Aorta (tissue), 5 donors: ENCODE data around the gene MYO18A. TPM values are rescaled to one million over a fixed set of nuclear protein-coding genes. Genes with fewer than 3 reads are reported as not detected.
A peak's percentile ranks its signal among the peaks of the same experiment; 100 is the strongest.
"Not testable (repeated sequence)": the region's sequence is repeated elsewhere in the genome, so short reads cannot be mapped to it uniquely, and the experiment has no call there.

Experiments used
- ATAC-seq: fragments of 200-7000 bp; cut with Tn5 transposase; one replicate; pipeline ENCODE4 v1.9.1; 2022; ENCODE audit warnings: moderate library complexity; ENCODE audit not compliant: low FRiP score
- DNase-seq, 2 donors: peaks; one replicate each; pipeline ENCODE4 v3.0.0-alpha.2; 2020
- H3K27ac ChIP-seq, 2 donors: one replicate each; pipeline ENCODE4 v1.5.1; 2013; ENCODE audit warnings: low read length in 2 of 2, mild to moderate bottlenecking in 2 of 2, moderate library complexity in 2 of 2, control low read depth in 1 of 2, inconsistent platforms in 1 of 2, low read depth in 1 of 2
- H3K27me3 ChIP-seq, 2 donors: one replicate each; pipeline ENCODE4 v1.6.1; 2013; ENCODE audit warnings: control low read depth in 1 of 2, low read length in 1 of 2, mild to moderate bottlenecking in 1 of 2, moderate library complexity in 1 of 2; ENCODE audit not compliant: insufficient read depth in 2 of 2, control insufficient read depth in 1 of 2
- H3K36me3 ChIP-seq, 2 donors: one replicate each; pipeline ENCODE4 v1.6.1; 2013; ENCODE audit warnings: control low read depth in 1 of 2, low read length in 1 of 2, mild to moderate bottlenecking in 1 of 2; ENCODE audit not compliant: insufficient read depth in 2 of 2, control insufficient read depth in 1 of 2
- H3K4me1 ChIP-seq, 2 donors: one replicate each; pipeline ENCODE4 v1.6.1; 2013; ENCODE audit warnings: low read length in 2 of 2, control low read depth in 1 of 2, mild to moderate bottlenecking in 1 of 2, moderate library complexity in 1 of 2; ENCODE audit not compliant: insufficient read depth in 2 of 2, control insufficient read depth in 1 of 2
- H3K4me3 ChIP-seq, 2 donors: one replicate each; pipeline ENCODE4 v1.5.1; 2013; ENCODE audit warnings: low read length in 2 of 2, control low read depth in 1 of 2, mild to moderate bottlenecking in 1 of 2
- H3K9me3 ChIP-seq: one replicate; pipeline ENCODE4 v1.6.1; 2013; ENCODE audit warnings: mild to moderate bottlenecking, low read length; ENCODE audit not compliant: control insufficient read depth
- WGBS, 2 donors: extraction: QIAGEN DNeasy Blood & Tissue Kit; methylation state at CpG; one replicate each; pipeline ENCODE4 v1.1.7; 2013; 5-methylcytosine and 5-hydroxymethylcytosine counted together
- intact Hi-C, 2 donors: fragments of 100-400 bp; cut with DNase I; formaldehyde crosslinking; loops; one replicate each; pipeline versions ENCODE4 v1.14.2 to v1.15.0; 2022
- long read RNA-seq, 2 donors: library from polyadenylated mRNA; unstranded; transcript quantifications; one replicate each; pipeline ENCODE4 v2.0.0, GENCODE V29; 2020 to 2021
- polyA plus RNA-seq, 2 donors: library from polyadenylated mRNA; stranded (reverse); fragments of 200-250 nt; gene quantifications; one replicate each; pipeline ENCODE4 v1.2.3, GENCODE V29; 2013
- total RNA-seq, 2 donors: library from RNA; stranded (reverse); fragmentation: NEBNext Ultra II Directional; extraction: Animal tissue kit (Norgen Biotek cat#: 25700); gene quantifications; one replicate each; pipeline ENCODE4 v1.2.1, GENCODE V29; 2021
- donor health status: healthy with polysubstance abuse.
- donor health status: Bipolar disorder and iron deficiency.
- donor health status: DM: no; HTN: no; CAD: no.
- donor health status: DM: no; HTN: no; CAD: no.
- donor health status: DM: yes; HTN: yes; CAD: no.

The MYO18A gene, protein sequence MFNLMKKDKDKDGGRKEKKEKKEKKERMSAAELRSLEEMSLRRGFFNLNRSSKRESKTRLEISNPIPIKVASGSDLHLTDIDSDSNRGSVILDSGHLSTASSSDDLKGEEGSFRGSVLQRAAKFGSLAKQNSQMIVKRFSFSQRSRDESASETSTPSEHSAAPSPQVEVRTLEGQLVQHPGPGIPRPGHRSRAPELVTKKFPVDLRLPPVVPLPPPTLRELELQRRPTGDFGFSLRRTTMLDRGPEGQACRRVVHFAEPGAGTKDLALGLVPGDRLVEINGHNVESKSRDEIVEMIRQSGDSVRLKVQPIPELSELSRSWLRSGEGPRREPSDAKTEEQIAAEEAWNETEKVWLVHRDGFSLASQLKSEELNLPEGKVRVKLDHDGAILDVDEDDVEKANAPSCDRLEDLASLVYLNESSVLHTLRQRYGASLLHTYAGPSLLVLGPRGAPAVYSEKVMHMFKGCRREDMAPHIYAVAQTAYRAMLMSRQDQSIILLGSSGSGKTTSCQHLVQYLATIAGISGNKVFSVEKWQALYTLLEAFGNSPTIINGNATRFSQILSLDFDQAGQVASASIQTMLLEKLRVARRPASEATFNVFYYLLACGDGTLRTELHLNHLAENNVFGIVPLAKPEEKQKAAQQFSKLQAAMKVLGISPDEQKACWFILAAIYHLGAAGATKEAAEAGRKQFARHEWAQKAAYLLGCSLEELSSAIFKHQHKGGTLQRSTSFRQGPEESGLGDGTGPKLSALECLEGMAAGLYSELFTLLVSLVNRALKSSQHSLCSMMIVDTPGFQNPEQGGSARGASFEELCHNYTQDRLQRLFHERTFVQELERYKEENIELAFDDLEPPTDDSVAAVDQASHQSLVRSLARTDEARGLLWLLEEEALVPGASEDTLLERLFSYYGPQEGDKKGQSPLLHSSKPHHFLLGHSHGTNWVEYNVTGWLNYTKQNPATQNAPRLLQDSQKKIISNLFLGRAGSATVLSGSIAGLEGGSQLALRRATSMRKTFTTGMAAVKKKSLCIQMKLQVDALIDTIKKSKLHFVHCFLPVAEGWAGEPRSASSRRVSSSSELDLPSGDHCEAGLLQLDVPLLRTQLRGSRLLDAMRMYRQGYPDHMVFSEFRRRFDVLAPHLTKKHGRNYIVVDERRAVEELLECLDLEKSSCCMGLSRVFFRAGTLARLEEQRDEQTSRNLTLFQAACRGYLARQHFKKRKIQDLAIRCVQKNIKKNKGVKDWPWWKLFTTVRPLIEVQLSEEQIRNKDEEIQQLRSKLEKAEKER (N-terminal part only)
- total RNA-seq: 100 to 1,000 TPM; 102 to 116 TPM
- polyA plus RNA-seq: 100 to 1,000 TPM in 1 of 2 donors, 10 to 100 TPM in 1; 17.4 to 107 TPM
- long read RNA-seq, donor 1, partial matches to known transcripts: 79 of 97 reads
- long read RNA-seq, donor 1, other reads (novel, unspliced or antisense): 17 of 97 reads
- long read RNA-seq, donor 2, partial matches to known transcripts: 43 of 58 reads
- long read RNA-seq, donor 2, other reads (novel, unspliced or antisense): 15 of 58 reads

DNA sequence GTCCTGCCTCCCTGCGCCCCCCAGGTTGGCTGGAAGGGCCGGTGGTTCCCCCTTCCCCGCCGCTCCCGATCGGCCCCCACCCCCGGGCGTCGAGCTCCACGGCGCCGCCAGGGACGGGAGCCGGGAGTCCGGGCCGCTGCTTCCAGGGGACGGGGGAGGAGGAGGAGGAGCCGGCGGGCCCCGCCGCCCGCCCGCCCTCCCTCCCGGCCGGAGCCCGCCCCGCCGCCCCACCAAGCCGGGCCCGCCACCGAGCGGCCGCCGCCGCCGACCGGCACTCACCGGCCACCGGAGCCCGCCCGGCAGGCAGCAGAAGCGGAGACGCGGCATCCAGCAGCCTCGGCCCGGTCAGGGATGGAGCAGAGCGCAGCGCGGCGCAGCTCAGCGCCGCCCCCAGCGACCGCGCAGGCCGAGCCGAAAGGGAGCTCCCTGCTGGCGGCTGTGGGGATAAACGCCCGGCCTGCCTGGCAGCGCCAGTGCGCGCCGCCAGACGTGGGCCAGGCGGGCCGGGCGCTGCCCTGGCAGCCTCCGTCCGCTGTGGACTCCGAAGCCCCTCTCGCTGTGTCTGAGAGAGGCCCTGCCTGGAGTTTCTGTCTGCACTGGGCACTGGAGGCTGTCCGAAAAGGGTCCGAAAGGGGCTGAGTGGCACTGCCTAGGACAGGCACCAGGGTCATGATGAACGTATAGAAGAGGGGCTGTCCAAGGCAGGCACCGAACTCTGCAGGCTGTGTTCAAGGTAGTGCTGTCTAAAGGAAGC, at the start of gene MYO18A:
TSS of gene MYO18A (minus strand) at position 365 of the 754 bp plus-strand sequence. CDS start 13,458 bp downstream, outside the sequence.
- intact Hi-C loops: loop anchor here (1.0 to 5.0 kb wide), 3 partner anchors 32 to 37 kb away; no protein-coding TSS in a partner anchor
- H3K36me3 ChIP-seq: no peaks in the 10 kb centered on the region
- WGBS, 2 donors: 0 to 1% methylated on average over 26 to 76 of the region's 76 CpGs
- peak; percentile 92 for ATAC-seq
- H3K9me3 ChIP-seq: no peaks in the 10 kb centered on the region
- peak; percentile 83 to 93 for DNase-seq
- peak within 1 kb of the TSS; percentile 9 to 81 for H3K27ac ChIP-seq
- H3K4me1 ChIP-seq: no peaks in the 10 kb centered on the region
- peak within 1 kb of the TSS; percentile 41 to 88 for H3K4me3 ChIP-seq
- no peaks in the 10 kb centered on the region for H3K27me3 ChIP-seq

DNA sequence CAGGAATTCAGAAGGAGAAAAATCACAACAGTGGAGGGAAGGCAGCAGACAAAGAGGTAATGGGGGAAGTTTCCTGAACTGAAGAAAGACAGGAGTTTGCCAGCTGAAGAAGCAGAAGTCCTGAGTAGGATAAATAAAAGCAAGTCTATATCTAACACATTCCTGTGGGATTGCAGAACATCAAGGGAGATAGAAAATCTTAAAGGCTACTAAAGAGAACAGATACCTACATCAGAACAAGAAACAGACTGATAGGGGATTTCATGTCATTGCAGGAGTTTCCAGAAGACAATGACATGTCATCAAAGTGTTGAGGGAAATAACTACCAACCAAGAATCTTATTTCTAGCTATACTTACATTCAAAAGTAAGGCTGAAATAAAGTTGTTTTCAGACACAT, 45.2 kb upstream of the MYO18A start:
- DNase-seq: no peak
- no peak for ATAC-seq

DNA sequence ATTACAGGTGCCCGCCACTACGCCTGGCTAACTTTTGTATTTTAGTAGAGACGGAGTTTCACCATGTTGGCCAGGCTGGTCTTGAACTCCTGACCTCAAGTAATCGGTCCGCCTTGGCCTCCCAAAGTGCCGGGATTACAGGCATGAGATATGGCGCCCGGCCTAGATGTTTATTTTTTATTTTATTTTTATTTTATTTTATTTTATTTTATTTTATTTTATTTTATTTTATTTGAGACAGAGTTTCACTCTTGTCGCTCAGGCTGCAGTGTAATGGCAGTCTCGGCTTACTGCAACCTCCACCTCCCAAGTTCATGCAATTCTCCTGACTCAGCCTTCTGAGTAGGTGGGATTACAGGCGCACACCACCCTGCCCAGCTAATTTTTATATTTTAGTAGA, 41.1 kb upstream of the MYO18A start:
- not testable (repeated sequence) for H3K4me3 ChIP-seq, H3K36me3 ChIP-seq, ATAC-seq, H3K27me3 ChIP-seq, H3K4me1 ChIP-seq, H3K9me3 ChIP-seq, H3K27ac ChIP-seq, DNase-seq
- 95 to 96% methylated on average over 11 of the region's 11 CpGs for WGBS, 2 donors
- intact Hi-C loops: loop anchor here in 1 of 2 donors (5.0 kb wide), 1 partner anchor 71 kb away; the partner anchor contains the start of gene NUFIP2

More for the DNA sequence above, 45.2 kb upstream of the MYO18A start:
- H3K27ac ChIP-seq: no peak overlapping the region
- H3K9me3 ChIP-seq: no peaks in the 10 kb centered on the region
- H3K27me3 ChIP-seq: no peaks in the 10 kb centered on the region
- intact Hi-C loops: no loop called here
- H3K4me3 ChIP-seq: no peak overlapping the region
- H3K36me3 ChIP-seq: no peaks in the 10 kb centered on the region
- H3K4me1 ChIP-seq: no peaks in the 10 kb centered on the region

GRCh38 chr17:29219378-29220047, 39.3 kb upstream of the MYO18A start:
- Histone ChIP-seq H3K4me3 (no peak overlapping the region), H3K36me3 (no peaks in the 10 kb centered on the region), H3K27ac (no peak overlapping the region), H3K9me3 (no peaks in the 10 kb centered on the region), H3K4me1 (no peaks in the 10 kb centered on the region), H3K27me3 (no peaks in the 10 kb centered on the region)
- DNase-seq (peak; percentile 84 to 88), ATAC-seq (peak; percentile 91)
- 8% methylated on average over 14 of the region's 14 CpGs for WGBS, 2 donors
- intact Hi-C loops: loop anchor here (1.0 to 5.0 kb wide), 4 partner anchors 37 to 73 kb away; partner anchors contain the start of genes MYO18A (in 1 of the 2) and NUFIP2 (in 1 of the 2)

DNA sequence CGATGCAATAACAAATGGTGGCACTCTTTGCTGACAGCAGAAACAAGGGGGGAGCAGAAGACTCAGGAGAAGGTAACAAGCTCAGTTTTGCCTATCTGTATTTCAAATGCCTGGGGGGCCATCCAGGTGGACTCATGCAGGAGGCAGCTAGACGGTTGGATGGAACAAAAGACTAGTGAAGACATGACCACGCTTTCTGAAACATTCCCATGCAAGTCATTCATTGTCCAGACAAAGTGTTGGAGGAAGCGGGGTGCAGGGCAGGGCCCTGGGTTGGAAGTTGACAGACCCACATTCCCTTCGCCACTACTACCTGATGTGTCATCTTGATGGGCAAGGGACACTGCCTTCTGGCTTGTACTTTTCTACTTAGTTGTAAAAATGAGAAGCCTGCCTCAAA, 36.7 kb upstream of the MYO18A start:
- intact Hi-C loops: loop anchor here (2.0 to 5.0 kb wide), 3 partner anchors 35 to 76 kb away; partner anchors contain the start of gene MYO18A (in 1 of the 2)
- no peak overlapping the region for H3K4me3 ChIP-seq
- H3K27ac ChIP-seq: no peak overlapping the region
- DNase-seq (no peak), ATAC-seq (no peak)
- no peaks in the 10 kb centered on the region for H3K4me1 ChIP-seq
- no peaks in the 10 kb centered on the region for H3K9me3 ChIP-seq
- H3K36me3 ChIP-seq: no peaks in the 10 kb centered on the region
- WGBS, 2 donors: 93 to 96% methylated on average over 5 of the region's 5 CpGs
- no peaks in the 10 kb centered on the region for H3K27me3 ChIP-seq

DNA sequence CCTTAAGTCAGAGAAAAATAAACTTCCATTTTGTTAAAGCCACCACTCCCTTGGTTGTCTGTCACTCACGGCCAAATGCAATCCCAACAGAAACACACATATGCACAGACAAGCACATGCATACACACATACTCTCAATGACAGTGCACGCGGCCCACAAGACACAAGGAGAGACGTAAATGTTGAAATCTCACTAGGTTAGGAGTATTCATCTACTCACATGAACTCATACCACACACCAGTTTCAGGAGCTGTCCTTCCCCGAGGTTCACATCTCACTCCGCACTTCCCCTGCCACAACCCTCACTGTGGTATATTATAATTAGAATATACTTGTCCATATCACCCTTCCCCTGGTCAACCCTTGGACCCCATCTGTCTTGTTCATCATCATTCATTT, 36.0 kb upstream of the MYO18A start:
- Histone ChIP-seq H3K4me3 (no peak overlapping the region), H3K27me3 (no peaks in the 10 kb centered on the region), H3K4me1 (no peaks in the 10 kb centered on the region), H3K9me3 (no peaks in the 10 kb centered on the region), H3K27ac (no peak overlapping the region), H3K36me3 (no peaks in the 10 kb centered on the region)
- no peak for ATAC-seq
- DNase-seq: no peak
- 62 to 65% methylated on average over 6 of the region's 6 CpGs for WGBS, 2 donors
- intact Hi-C loops: loop anchor here (2.0 to 5.0 kb wide), 3 partner anchors 34 to 77 kb away; partner anchors contain the start of gene MYO18A (in 1 of the 2)

- no peak overlapping the region for H3K4me3 ChIP-seq
- H3K9me3 ChIP-seq: no peaks in the 10 kb centered on the region
- no peak for DNase-seq
- ATAC-seq: no peak
- H3K36me3 ChIP-seq: no peaks in the 10 kb centered on the region
- 5 to 13% methylated on average over 4 of the region's 4 CpGs for WGBS, 2 donors
- H3K4me1 ChIP-seq: no peaks in the 10 kb centered on the region
- no peaks in the 10 kb centered on the region for H3K27me3 ChIP-seq
- intact Hi-C loops: loop anchor here (2.0 to 5.0 kb wide), 3 partner anchors 33 to 77 kb away; partner anchors contain the start of gene MYO18A (in 1 of the 2)
- no peak overlapping the region for H3K27ac ChIP-seq
Observed at GRCh38 chr17:29215717-29216116, 35.5 kb upstream of the MYO18A start.
